Femur (tissue), 1 donor: Measurements from ENCODE around the gene SLC30A9.
A peak's percentile ranks its signal among the peaks of the same experiment; 100 is the strongest.

ENCODE experiments used
- DNase-seq: peaks from one replicate; pipeline ENCODE4 v3.0.0-alpha.2; 2017

The SLC30A9 gene

GRCh38 chr4:41990365-41991111 is at the start of gene SLC30A9:
TSS of gene SLC30A9 (plus strand) at chr4:41990530. CDS start at chr4:41990652, 122 bp downstream.
- peak; percentile 98 for DNase-seq

- DNase-seq: no peak
Measured at GRCh38 chr4:41940834-41941233, 49.5 kb upstream of the SLC30A9 start.

- DNase-seq: no peak
Measured at GRCh38 chr4:41943506-41943905, 46.8 kb upstream of the SLC30A9 start.

- DNase-seq: no peak
Measured at GRCh38 chr4:41944089-41944488, 46.2 kb upstream of the SLC30A9 start.

- no peak for DNase-seq
Measured at GRCh38 chr4:41949531-41949930, 40.8 kb upstream of the SLC30A9 start.

- no peak for DNase-seq
Measured at GRCh38 chr4:41957634-41958033, 32.7 kb upstream of the SLC30A9 start.

- no peak for DNase-seq
Measured at GRCh38 chr4:41963105-41963504, 27.2 kb upstream of the SLC30A9 start.

- DNase-seq: no peak
Measured at GRCh38 chr4:41964401-41964800, 25.9 kb upstream of the SLC30A9 start.

GRCh38 chr4:41967392-41967791 is 22.9 kb upstream of the SLC30A9 start:
- no peak for DNase-seq

GRCh38 chr4:41969671-41970070 is 20.7 kb upstream of the SLC30A9 start:
- no peak for DNase-seq

- no peak for DNase-seq
Measured at GRCh38 chr4:41975341-41975740, 15.0 kb upstream of the SLC30A9 start.

GRCh38 chr4:41976775-41977516 is 13.4 kb upstream of the SLC30A9 start:
- DNase-seq: no peak

GRCh38 chr4:41977709-41978108 is 12.6 kb upstream of the SLC30A9 start:
- DNase-seq: no peak

- DNase-seq: no peak
Measured at GRCh38 chr4:41981456-41981855, 8.9 kb upstream of the SLC30A9 start, which contains the start of gene DCAF4L1. TSS of gene DCAF4L1 (plus strand) at chr4:41981756. CDS start at chr4:41981793, 37 bp downstream.

- no peak for DNase-seq
Measured at GRCh38 chr4:41982716-41983115, 7.6 kb upstream of the SLC30A9 start.

- DNase-seq: no peak
Measured at GRCh38 chr4:41985151-41985550, 5.2 kb upstream of the SLC30A9 start.

GRCh38 chr4:41989994-41990364 is 351 bp upstream of the SLC30A9 start:
- no peak for DNase-seq

- no peak for DNase-seq
Measured at GRCh38 chr4:41991916-41992767, 1.8 kb downstream of the SLC30A9 start.

GRCh38 chr4:41992967-41993857 is 2.9 kb downstream of the SLC30A9 start:
- DNase-seq: no peak

GRCh38 chr4:41994461-41994985 is 4.2 kb downstream of the SLC30A9 start:
- DNase-seq: no peak

- DNase-seq: no peak
Measured at GRCh38 chr4:41998019-41998418, 7.7 kb downstream of the SLC30A9 start.

- DNase-seq: no peak
Measured at GRCh38 chr4:41999321-41999720, 9.0 kb downstream of the SLC30A9 start.
